Effector memory CD4-positive, alpha-beta T cell (primary cell): ENCODE data around the gene AGO3.

Experiments
- DNase-seq, 3 donors: peaks; one replicate each; pipeline ENCODE4 v3.0.0-alpha.2; 2020
- H3K27ac ChIP-seq: 2 replicates; pipeline ENCODE4 v1.7.0; 2013; ENCODE audit warnings: mild to moderate bottlenecking, low read length, moderate library complexity; ENCODE audit not compliant: insufficient read depth, poor library complexity, severe bottlenecking
- H3K27me3 ChIP-seq: replicated peaks from 2 replicates; pipeline ENCODE4 v1.7.0; 2013; ENCODE audit warnings: mild to moderate bottlenecking, low read length; ENCODE audit not compliant: insufficient read depth, control insufficient read depth, poor library complexity, severe bottlenecking
- H3K36me3 ChIP-seq: 2 replicates; pipeline ENCODE4 v1.7.0; 2013; ENCODE audit warnings: mild to moderate bottlenecking, low read length, moderate library complexity; ENCODE audit not compliant: control insufficient read depth, insufficient read depth
- H3K4me1 ChIP-seq: 2 replicates; pipeline ENCODE4 v1.7.0; 2013; ENCODE audit warnings: low read length, mild to moderate bottlenecking; ENCODE audit not compliant: control insufficient read depth, insufficient read depth, poor library complexity, severe bottlenecking
- H3K4me3 ChIP-seq: 2 replicates; pipeline ENCODE4 v1.7.0; 2013; ENCODE audit warnings: low read length, low read depth, mild to moderate bottlenecking; ENCODE audit not compliant: insufficient read depth, poor library complexity, severe bottlenecking
- H3K9me3 ChIP-seq: 2 replicates; pipeline ENCODE4 v1.7.0; 2013; ENCODE audit warnings: mild to moderate bottlenecking, low read length, moderate library complexity; ENCODE audit not compliant: control insufficient read depth

The AGO3 gene

DNA sequence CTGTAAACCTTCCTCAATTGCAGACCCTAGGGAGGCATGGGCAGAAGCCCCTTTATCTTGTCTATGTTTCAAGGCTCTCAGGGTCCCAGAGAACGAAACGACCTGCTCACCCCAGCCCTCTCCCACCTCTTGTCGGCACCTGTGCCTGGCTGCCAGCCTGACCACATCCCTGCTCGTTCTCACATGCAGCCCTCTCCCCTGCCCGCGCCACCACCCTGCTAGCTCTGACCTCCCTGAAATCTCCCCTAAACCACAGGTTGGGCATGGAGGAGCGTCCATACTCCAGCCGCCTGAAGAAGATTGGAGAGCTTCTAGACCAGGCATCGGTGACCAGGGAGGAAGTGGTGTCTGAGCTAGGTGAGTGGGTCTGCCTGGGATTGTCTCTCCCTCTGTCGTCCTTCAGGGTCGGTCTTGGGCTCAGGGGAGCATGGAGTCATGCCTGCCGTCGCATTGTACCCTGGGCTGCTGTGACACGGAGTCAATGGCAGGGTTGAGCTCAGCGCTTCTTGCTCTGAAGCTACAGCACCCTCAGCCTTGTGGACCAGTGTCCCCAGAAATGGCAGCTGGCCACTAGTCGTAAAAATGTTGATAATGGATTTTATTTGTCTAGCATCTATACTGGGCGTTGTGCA lies 161.4 kb downstream of the AGO3 start:
- Histone ChIP-seq H3K36me3 (peaks cover 55% of the 10 kb centered on the region), H3K27ac (no peak overlapping the region), H3K9me3 (no peaks in the 10 kb centered on the region), H3K27me3 (no peaks in the 10 kb centered on the region), H3K4me3 (no peak overlapping the region), H3K4me1 (peaks cover 12% of the 10 kb centered on the region)
- no peak for DNase-seq

DNA sequence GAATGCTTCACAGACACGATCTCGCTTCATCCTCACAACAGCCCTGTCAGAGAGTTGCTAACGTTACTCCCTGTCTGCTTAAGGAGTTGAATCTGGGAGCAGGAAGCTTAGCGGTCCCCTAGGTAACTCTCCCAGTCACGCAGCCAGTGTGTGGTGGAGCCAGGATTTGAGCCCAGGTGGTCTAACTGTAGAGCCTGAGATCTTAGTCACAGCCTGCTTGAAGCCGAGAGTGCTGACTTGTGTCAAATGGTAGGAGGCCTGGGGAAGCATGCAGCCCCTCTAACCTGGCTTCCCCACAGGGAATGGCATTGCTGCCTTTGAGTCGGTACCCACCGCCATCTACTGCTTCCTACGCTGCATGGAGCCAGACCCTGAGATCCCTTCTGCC lies 161.9 kb downstream of the AGO3 start:
- Histone ChIP-seq H3K4me3 (no peak overlapping the region), H3K36me3 (peaks cover 55% of the 10 kb centered on the region), H3K9me3 (no peaks in the 10 kb centered on the region), H3K4me1 (peaks cover 12% of the 10 kb centered on the region), H3K27ac (no peak overlapping the region), H3K27me3 (no peaks in the 10 kb centered on the region)
- no peak for DNase-seq

- Histone ChIP-seq H3K27ac (no peak overlapping the region), H3K36me3 (peaks cover 55% of the 10 kb centered on the region)
These were observed 162.3 kb downstream of the AGO3 start for GRCh38 chr1:36093226-36093625.

DNA sequence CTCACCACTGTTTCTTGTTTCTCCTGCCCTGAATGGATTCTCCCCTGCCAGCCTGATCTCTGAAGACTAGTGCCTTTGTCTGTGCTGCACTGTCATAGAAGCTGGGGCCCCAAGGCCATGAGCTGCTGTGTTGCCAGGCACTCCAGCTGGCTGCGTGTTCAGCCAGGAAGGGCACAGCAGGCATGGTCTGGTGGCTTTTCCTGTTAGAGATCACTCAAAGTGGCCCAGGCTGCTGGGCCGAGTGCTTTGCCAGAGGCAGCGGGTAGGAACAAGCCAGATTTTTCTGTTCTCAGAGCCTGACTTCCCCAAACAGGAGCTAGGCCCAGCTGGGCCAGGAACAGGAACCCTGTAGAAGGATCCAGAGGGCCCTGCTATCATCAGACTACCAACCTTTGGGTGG lies 163.0 kb downstream of the AGO3 start:
- no peak overlapping the region for H3K27ac ChIP-seq
- H3K4me1 ChIP-seq: peaks cover 8% of the 10 kb centered on the region
- no peak for DNase-seq
- H3K27me3 ChIP-seq: no peaks in the 10 kb centered on the region
- peaks cover 55% of the 10 kb centered on the region for H3K36me3 ChIP-seq
- no peaks in the 10 kb centered on the region for H3K9me3 ChIP-seq
- no peak overlapping the region for H3K4me3 ChIP-seq

More at GRCh38 chr1:36093226-36093625, 162.3 kb downstream of the AGO3 start:
- no peak overlapping the region for H3K4me3 ChIP-seq
- H3K9me3 ChIP-seq: no peaks in the 10 kb centered on the region
- no peak for DNase-seq
- H3K27me3 ChIP-seq: no peaks in the 10 kb centered on the region
- peaks cover 11% of the 10 kb centered on the region for H3K4me1 ChIP-seq

DNA sequence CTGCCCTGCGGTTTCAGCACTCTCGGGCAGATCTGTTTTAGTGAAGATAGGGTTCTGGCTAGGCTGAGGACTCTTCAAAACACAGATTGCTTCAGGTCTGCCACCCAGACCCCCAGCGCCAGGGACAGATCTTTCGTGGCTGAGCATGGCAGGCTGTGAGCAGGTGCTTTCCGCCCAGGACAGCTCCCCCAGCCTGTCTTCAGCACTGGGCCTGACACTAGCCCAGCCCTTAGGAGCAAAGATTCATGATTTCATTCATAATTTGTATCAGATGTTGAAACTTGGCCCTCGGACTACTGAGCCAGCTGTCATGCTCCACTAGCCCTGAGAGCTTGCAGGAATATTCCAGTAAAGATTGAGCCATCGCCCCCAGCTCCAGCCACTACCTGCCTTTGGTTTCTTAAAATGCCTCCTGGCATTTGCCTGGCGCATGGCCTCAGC lies 163.7 kb downstream of the AGO3 start:
- Histone ChIP-seq H3K4me3 (no peak overlapping the region), H3K9me3 (no peaks in the 10 kb centered on the region), H3K36me3 (peaks cover 55% of the 10 kb centered on the region), H3K4me1 (peaks cover 8% of the 10 kb centered on the region), H3K27me3 (no peaks in the 10 kb centered on the region), H3K27ac (no peak overlapping the region)
- no peak for DNase-seq

GRCh38 chr1:36095760-36096405 lies 165.0 kb downstream of the AGO3 start:
- Histone ChIP-seq H3K4me3 (no peak overlapping the region), H3K36me3 (peaks cover 55% of the 10 kb centered on the region), H3K27me3 (no peaks in the 10 kb centered on the region), H3K27ac (no peak overlapping the region), H3K9me3 (no peaks in the 10 kb centered on the region), H3K4me1 (peaks cover 8% of the 10 kb centered on the region)
- DNase-seq: no peak

GRCh38 chr1:36096500-36097432 lies 165.9 kb downstream of the AGO3 start:
- peaks cover 48% of the 10 kb centered on the region for H3K36me3 ChIP-seq
- no peak overlapping the region for H3K27ac ChIP-seq
- no peak overlapping the region for H3K4me3 ChIP-seq
- H3K27me3 ChIP-seq: no peaks in the 10 kb centered on the region
- no peaks in the 10 kb centered on the region for H3K9me3 ChIP-seq
- H3K4me1 ChIP-seq: peaks cover 8% of the 10 kb centered on the region
- no peak for DNase-seq

DNA sequence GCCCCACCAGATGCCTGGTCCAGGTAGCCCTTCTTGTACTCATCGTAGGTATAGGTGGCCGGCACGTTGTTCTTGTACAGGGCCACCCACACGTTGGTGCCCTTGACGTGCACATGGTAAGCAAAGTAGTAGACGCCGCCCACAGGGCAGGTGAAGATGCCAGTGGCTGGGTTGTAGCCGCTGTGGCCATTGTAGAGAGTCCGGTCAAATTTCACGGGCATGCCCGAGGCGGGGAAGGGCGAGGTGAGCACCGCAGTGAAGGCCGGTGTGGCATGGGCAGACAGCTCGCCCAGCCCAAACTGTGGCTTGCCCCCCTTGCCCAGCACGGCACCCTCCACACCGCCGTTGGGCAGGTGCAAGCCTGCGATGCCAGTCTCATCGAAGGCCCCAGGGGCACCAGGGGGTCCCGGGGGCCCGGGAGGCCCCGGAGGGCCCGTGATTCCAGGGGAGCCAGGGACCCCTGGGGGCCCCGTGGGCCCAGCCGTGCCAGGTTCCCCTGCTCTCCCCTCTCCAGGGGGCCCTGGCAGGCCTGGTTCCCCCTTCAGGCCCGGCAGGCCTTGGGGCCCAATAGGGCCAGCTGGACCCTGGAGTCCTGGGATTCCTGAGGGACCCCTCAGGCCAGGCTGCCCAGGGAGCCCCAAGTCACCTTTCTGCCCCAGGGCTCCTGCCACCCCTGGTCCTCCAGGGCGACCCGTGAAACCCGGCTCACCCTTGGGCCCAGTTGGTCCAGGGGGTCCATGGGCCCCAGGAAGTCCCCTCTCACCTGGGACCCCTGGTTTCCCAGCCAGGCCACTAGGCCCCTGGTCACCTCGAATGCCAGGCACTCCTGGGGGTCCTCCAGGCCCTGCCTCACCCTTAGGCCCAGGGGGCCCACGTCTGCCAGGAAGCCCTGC lies 167.0 kb downstream of the AGO3 start:
- Histone ChIP-seq H3K4me3 (no peak overlapping the region), H3K36me3 (peaks cover 36% of the 10 kb centered on the region), H3K4me1 (peaks cover 8% of the 10 kb centered on the region), H3K27me3 (no peaks in the 10 kb centered on the region), H3K9me3 (no peaks in the 10 kb centered on the region), H3K27ac (no peak overlapping the region)
- DNase-seq: no peak

- H3K4me1 ChIP-seq: peaks cover 8% of the 10 kb centered on the region
- peaks cover 28% of the 10 kb centered on the region for H3K36me3 ChIP-seq
- no peaks in the 10 kb centered on the region for H3K9me3 ChIP-seq
- no peak overlapping the region for H3K4me3 ChIP-seq
- no peak for DNase-seq
- no peaks in the 10 kb centered on the region for H3K27me3 ChIP-seq
- no peak overlapping the region for H3K27ac ChIP-seq
These were observed 167.9 kb downstream of the AGO3 start for GRCh38 chr1:36098650-36099365.
